NCI-H2196 (cell line): Measurements from ENCODE around the gene TIA1.
A peak's percentile ranks its signal among the peaks of the same experiment; 100 is the strongest.

Source experiments
- DNase-seq: peaks from one replicate; lab custom pipeline; 2025; ENCODE audit not compliant: unreplicated experiment; lab: John Stamatoyannopoulos, UW

The TIA1 gene

GRCh38 chr2:70161069-70161534, 87.3 kb downstream of the TIA1 start:
- DNase-seq = peak; percentile 21

DNA sequence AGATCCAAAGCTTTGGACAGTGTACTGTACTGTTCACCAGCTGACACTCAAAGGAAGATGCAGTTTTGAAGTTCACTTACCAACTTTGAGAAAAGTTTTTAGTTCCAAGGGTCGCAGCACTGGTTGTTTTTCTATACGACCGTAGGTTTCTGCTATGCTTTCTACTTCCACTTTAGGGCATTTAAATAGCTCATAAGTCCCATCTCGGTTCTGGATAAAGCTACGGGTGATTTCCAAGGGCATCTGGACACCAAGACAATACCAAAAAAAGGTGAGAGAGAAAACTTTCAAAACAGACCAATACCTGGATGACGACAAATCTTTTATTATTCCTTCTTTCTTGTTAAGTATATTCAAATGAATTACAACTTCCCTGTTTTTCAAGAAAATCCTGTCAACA, 87.9 kb downstream of the TIA1 start:
- DNase-seq = no peak
